ENCODE measurements around the gene KIF4A.
"Not testable (repeated sequence)": the region's sequence is repeated elsewhere in the genome, so short reads cannot be mapped to it uniquely, and the experiment has no call there.

The KIF4A gene

GRCh38 chrX:70280573-70280972 lies 9.3 kb upstream of the KIF4A start:
- no peak for DNase-seq (ENCODE audit: low read depth in 4 of 4, low spot score in 1 of 4)

GRCh38 chrX:70281951-70282350 lies 8.0 kb upstream of the KIF4A start, which contains the start of gene RAB41:
TSS of gene RAB41 (plus strand) at chrX:70282172. CDS start at chrX:70282218, 46 bp downstream.
- DNase-seq (ENCODE audit: low read depth in 4 of 4, low spot score in 1 of 4) = no peak

- no peak for DNase-seq (ENCODE audit: low read depth in 4 of 4, low spot score in 1 of 4)
Observed at GRCh38 chrX:70289168-70289792, 624 bp upstream of the KIF4A start.

GRCh38 chrX:70292788-70293187 lies 2.9 kb downstream of the KIF4A start:
- no peak for DNase-seq (ENCODE audit: low read depth in 4 of 4, low spot score in 1 of 4)

GRCh38 chrX:70293621-70294020 lies 3.7 kb downstream of the KIF4A start:
- DNase-seq (ENCODE audit: low read depth in 4 of 4, low spot score in 1 of 4) = no peak

- no peak for DNase-seq (ENCODE audit: low read depth in 4 of 4, low spot score in 1 of 4)
Observed at GRCh38 chrX:70301716-70302115, 11.8 kb downstream of the KIF4A start.

- no peak for DNase-seq (ENCODE audit: low read depth in 4 of 4, low spot score in 1 of 4)
Observed at GRCh38 chrX:70313503-70313902, 23.6 kb downstream of the KIF4A start.

- DNase-seq (ENCODE audit: low read depth in 4 of 4, low spot score in 1 of 4) = no peak
Observed at GRCh38 chrX:70322784-70323183, 32.9 kb downstream of the KIF4A start.

GRCh38 chrX:70323628-70324027 lies 33.7 kb downstream of the KIF4A start:
- DNase-seq (ENCODE audit: low read depth in 4 of 4, low spot score in 1 of 4) = not testable (repeated sequence)

GRCh38 chrX:70324326-70324725 lies 34.4 kb downstream of the KIF4A start:
- DNase-seq (ENCODE audit: low read depth in 4 of 4, low spot score in 1 of 4) = no peak

GRCh38 chrX:70331161-70331560 lies 41.3 kb downstream of the KIF4A start:
- no peak for DNase-seq (ENCODE audit: low read depth in 4 of 4, low spot score in 1 of 4)

GRCh38 chrX:70332600-70332999 lies 42.7 kb downstream of the KIF4A start:
- no peak for DNase-seq (ENCODE audit: low read depth in 4 of 4, low spot score in 1 of 4)

GRCh38 chrX:70336767-70337166 lies 46.9 kb downstream of the KIF4A start:
- DNase-seq (ENCODE audit: low read depth in 4 of 4, low spot score in 1 of 4) = no peak

- no peak for DNase-seq (ENCODE audit: low read depth in 4 of 4, low spot score in 1 of 4)
Observed at GRCh38 chrX:70338290-70338689, 48.4 kb downstream of the KIF4A start.

- DNase-seq (ENCODE audit: low read depth in 4 of 4, low spot score in 1 of 4) = no peak
Observed at GRCh38 chrX:70343435-70343834, 53.5 kb downstream of the KIF4A start.

- DNase-seq (ENCODE audit: low read depth in 4 of 4, low spot score in 1 of 4) = no peak
Observed at GRCh38 chrX:70346418-70347070, 56.6 kb downstream of the KIF4A start.

GRCh38 chrX:70348825-70349224 lies 58.9 kb downstream of the KIF4A start:
- DNase-seq (ENCODE audit: low read depth in 4 of 4, low spot score in 1 of 4) = not testable (repeated sequence)

GRCh38 chrX:70349367-70350125 lies 59.6 kb downstream of the KIF4A start:
- DNase-seq (ENCODE audit: low read depth in 4 of 4, low spot score in 1 of 4) = not testable (repeated sequence)

- no peak for DNase-seq (ENCODE audit: low read depth in 4 of 4, low spot score in 1 of 4)
Observed at GRCh38 chrX:70352496-70352895, 62.6 kb downstream of the KIF4A start.

GRCh38 chrX:70353514-70353913 lies 63.6 kb downstream of the KIF4A start:
- no peak for DNase-seq (ENCODE audit: low read depth in 4 of 4, low spot score in 1 of 4)

- no peak for DNase-seq (ENCODE audit: low read depth in 4 of 4, low spot score in 1 of 4)
Observed at GRCh38 chrX:70354716-70355115, 64.8 kb downstream of the KIF4A start.

- no peak for DNase-seq (ENCODE audit: low read depth in 4 of 4, low spot score in 1 of 4)
Observed at GRCh38 chrX:70359458-70359857, 69.6 kb downstream of the KIF4A start.
